ENCODE measurements around the gene MSI1.
"Not testable (repeated sequence)": the region's sequence is repeated elsewhere in the genome, so short reads cannot be mapped to it uniquely, and the experiment has no call there.

MSI1 gene

DNA sequence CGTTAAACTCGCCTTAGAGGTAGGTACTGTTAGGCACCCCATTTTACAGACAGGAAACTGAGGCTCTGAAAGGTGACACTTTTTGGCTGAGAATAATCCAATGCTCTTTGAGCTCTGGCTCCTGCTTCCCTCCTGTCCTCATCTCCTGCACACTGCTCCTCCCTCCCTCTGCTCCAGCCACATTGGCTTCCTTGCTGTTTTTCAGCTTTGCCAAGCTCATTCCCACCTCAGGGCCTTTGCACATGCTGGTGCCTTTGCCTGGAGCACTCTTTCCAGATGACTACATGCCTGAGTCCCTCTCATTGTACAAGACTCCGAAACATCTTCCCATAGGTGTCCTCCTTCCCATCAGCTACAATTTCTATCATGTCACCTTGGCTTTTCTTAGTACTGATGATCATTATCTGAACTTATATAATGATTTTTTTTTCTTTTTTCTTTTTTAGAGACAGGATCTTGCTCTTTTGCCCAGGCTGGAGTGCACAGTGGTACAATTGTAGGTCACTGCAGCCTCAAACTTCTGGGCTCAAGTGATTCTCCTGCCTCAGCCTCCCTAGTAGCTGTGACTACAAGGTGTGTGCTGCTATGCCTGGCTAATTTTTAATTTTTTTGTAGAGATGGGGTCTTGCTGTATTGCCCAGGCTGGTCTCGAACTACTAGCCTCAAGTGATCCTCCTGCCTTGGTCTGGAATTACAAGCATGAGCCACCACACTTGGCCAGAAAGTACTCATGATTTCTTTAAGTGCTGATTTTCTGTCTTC lies 15.2 kb downstream of the MSI1 start:
- no peak for DNase-seq

GRCh38 chr12:120353136-120353535 lies 15.8 kb downstream of the MSI1 start:
- DNase-seq = no peak

GRCh38 chr12:120352117-120352516 lies 16.8 kb downstream of the MSI1 start:
- DNase-seq = no peak

DNA sequence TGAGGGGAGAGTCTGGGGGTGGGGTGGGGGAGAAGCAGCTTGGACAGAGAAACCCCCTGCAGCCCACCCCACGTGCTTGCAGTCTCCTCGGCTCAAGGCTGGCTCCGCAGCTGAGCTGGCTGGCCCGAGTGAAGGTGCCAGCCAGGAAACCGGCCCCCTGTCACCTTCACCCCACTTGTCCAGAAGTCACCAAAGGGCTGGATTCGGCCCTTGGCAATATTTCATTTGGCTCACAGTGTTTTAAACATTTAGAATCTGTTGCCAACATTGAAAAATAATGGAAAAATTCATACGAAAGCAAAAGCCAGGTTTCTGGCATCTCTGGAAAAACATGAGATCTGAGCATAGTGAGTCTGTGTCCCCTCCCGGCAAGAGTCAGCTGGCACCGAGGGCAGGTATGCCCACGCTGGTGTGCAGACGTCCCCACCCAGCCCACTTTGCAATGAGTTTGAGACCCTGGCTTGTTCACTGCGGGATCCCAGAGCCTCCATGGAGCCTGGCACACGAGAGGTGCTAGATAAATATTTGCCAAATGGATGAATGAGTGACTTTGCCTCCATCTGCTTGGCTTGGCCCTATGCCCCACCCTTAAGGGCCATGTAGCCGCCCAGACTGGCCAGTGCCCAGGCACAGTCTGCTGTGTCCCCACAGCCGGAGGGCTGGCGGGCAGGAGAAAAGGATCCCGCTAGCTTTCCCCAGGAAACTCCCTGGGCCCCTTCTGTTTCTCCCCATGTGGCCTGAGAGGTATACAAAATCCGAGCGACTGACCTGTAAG lies 18.2 kb downstream of the MSI1 start:
- DNase-seq = no peak

GRCh38 chr12:120347766-120348165 lies 21.2 kb downstream of the MSI1 start:
- no peak for DNase-seq

- no peak for DNase-seq
These were observed 22.3 kb downstream of the MSI1 start for GRCh38 chr12:120346681-120347080.

GRCh38 chr12:120346031-120346430 lies 22.9 kb downstream of the MSI1 start:
- DNase-seq = no peak

DNA sequence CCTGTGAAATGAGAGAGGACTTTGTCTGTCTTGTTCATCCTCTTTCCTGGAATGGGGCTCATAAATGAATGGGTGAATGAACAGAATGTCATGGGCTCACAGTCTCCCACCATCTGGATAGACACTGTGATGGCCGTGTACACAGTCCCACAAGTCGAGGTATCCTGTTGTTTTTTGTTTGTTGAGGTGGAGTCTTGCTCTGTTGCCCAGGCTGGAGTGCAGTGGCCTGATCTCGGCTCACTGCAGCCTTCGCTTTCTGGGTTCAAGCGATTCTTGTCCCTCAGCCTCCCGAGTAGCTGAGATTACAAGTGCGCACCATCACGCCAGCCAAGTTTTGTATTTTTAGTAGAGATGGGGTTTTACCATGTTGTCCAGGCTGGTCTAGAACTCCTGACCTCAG lies 25.3 kb downstream of the MSI1 start:
- no peak for DNase-seq

- no peak for DNase-seq
These were observed 25.9 kb downstream of the MSI1 start for GRCh38 chr12:120343039-120343537.

DNA sequence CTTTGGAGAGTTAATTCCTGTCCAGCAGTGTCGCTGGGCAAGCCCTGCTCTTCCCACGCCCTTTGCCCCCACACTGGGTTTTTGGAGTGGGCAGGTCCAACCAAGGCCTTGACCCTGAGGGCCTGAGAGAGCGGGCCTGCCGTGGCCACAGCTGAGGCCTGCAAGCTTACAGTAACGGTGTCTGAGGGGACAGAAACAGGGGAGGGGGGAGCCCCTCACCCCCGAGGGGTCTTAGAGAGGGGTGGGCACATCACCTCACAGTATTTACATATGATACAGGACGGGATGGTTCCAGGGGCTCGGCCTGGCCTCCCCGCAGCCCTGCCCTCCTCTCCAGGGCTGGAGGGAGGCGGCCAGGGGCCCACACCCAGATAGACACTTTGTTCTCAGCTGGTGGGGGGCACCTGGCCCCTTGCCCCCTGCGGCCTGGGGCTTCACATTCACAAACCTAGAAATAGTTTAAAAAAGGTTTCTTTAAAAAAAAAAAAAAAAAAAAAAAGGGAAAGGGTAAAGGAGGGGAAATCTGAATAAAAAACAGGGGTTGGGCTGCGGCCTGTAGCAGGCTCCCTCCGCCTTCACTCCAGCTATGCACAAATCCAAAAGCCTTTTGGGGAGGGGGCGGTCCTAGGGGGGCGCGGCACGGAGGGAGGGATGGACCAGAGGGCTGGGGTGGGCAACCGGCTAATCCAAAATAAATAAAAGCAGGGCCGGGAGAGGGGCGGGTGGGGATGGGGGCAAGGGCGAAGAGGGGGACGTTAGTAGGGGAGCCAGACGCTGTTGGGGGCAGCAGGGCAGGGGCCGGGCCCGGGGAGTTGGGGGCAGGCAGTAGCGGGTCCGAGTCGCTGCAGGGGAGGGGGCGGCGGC lies 26.6 kb downstream of the MSI1 start:
- DNase-seq = no peak

DNA sequence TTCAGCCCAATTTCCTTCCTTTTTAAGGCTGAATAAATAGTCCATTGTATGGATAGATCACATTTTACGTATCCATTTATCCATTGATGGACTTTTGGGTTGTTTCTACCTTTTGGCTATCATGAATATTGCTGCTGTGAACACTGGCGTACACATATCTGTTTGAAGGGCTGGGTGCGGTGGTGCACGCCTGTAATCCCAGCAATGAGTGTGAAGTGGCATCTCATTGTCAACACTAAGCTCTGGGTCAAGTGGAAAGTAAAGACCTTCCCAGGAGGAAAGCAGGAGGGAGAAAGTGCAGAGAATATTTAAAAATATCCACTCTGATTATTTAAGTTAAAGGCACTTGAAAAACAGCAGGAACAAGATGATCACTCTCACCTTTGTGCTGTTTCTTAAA lies 29.7 kb downstream of the MSI1 start:
- no peak for DNase-seq

DNA sequence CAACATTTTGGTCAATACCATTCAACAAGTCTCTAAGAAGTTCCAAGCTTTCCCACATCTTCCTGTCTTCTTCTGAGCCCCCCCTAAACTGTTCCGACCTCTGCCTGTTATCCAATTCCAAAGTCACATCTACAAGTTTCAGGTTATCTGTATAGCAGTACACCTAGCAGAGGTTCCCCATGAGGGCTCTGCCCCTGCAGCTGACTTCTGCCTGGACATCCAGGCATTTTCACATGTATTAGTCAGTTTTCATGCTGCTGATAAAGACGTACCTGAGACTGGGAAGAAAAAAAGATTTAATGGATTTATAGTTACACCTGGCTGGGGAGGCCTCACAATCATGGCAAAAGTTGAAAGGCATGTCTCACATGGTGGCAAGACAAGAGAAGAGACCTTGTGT lies 31.2 kb downstream of the MSI1 start:
- DNase-seq = no peak

DNA sequence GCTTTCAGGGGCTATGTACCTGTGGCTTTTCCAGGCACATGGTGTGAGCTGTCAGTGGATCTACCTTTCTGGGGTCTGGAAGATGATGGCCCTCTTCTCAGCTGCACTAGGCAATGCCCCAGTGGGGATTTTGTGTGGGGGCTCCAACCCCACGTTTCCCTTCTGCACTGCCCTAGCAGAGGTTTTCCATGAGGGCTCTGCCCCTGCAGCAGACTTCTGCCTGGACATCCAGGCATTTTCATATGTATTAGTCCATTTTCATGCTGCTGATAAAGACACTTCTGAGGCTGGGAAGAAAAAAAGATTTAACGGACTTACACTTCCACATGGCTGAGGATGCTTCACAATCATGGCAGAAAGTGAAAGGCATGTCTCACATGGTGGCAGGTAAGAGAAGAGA lies 32.6 kb downstream of the MSI1 start:
- not testable (repeated sequence) for DNase-seq

DNA sequence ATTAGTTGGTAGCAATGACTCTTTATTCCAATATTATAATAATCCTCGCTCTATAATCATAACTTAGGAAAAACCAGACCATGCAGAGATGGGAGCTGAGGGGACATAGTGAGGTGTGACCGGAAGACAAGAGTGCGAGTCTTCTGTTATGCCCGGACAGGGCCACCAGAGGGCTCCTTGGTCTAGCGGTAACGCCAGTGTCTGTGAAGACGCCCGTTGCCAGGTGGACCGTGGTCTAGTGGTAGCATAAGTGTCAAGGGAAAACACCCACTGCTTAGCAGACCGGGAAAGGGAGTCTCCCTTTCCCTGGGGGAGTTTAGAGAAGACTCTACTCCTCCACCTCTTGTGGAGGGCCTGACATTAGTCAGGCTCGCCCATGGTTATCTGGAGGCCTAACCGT lies 33.5 kb downstream of the MSI1 start:
- DNase-seq = peak; percentile 4

DNA sequence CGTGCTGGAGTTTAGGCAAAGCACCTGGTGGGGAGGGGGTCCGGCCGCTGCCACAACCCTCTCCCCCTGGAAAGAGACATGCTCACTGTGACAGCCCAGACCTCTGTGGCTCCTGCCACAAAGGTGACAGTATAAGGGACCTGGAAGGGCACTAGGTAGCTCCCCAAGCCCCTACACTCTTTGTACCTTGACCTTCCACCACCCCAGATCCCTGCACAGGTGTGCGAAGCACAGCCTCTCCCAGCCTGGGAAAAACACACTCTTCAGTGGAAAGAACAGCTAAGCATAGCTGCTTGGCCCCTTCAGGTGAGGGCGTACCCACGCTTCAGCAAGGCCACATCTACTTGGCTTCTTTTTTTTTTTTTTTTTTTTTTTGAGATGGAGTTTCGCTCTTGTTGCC lies 36.4 kb downstream of the MSI1 start:
- no peak for DNase-seq

DNA sequence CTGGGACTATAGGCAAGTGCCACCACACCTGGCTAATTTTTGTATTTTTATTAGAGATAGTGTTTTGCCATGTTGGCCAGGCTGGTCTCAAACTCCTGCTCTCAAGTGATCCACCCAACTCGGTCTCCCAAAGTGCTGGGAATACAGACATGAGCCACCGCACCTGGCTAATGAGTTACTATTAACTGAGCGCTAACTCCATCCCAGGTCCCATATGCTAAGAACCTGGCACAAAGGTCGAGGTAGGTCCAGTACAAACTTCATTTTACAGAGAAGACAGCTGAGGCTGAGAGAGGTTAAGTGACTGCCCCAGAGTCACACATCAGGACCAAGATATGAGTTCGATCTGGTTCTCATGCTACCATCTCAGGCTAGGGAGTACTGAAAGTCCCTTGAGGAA lies 36.9 kb downstream of the MSI1 start:
- no peak for DNase-seq

- no peak for DNase-seq
These were observed 37.6 kb downstream of the MSI1 start for GRCh38 chr12:120331390-120331789.

DNA sequence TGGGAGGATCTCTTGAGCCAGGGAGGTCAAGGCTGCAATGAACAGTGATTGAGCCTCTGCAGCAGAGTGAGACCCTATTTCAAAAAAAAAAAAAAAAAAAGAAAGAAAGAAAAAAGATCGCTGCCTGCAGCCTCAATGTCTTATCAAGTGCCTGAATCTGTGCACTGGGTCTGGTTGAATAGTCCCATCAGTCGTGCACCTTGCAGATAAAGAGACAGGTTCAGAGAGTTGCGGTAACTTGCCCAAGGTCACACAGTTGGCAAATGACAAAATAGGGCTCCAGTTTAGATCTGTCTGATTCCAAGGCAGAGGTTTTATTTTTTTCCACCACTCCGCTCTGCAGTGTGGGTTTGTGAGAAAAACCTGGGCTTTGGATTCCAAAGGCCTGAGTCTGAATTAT lies 40.7 kb downstream of the MSI1 start:
- DNase-seq = no peak

- no peak for DNase-seq
These were observed 41.4 kb downstream of the MSI1 start, which contains the start of gene PLA2G1B for GRCh38 chr12:120327593-120327992. Gene PLA2G1B, minus strand, starts transcription at chr12:120327779. Its CDS starts 26 bp downstream, at chr12:120327753.

- DNase-seq = no peak
These were observed 44.0 kb downstream of the MSI1 start for GRCh38 chr12:120324841-120325417.

GRCh38 chr12:120323772-120324171 lies 45.2 kb downstream of the MSI1 start:
- no peak for DNase-seq

- no peak for DNase-seq
These were observed 47.4 kb downstream of the MSI1 start for GRCh38 chr12:120321382-120322202.

Data from GF-D8 (cell line).